ENCODE measurements around the gene PTEN.
"Not testable (repeated sequence)": the region's sequence is repeated elsewhere in the genome, so short reads cannot be mapped to it uniquely, and the experiment has no call there.

The PTEN gene

GRCh38 chr10:87819289-87819585 is 44.2 kb upstream of the PTEN start:
- DNase-seq (ENCODE audit: low read depth): no peak
- no peak overlapping the region for H3K4me3 ChIP-seq (ENCODE audit: low read length)
- no peak for TF ChIP-seq CTCF (IDR thresholded peaks at IDR 0.05; ENCODE audit: insufficient read depth, low read depth, low read length, missing control alignments)

DNA sequence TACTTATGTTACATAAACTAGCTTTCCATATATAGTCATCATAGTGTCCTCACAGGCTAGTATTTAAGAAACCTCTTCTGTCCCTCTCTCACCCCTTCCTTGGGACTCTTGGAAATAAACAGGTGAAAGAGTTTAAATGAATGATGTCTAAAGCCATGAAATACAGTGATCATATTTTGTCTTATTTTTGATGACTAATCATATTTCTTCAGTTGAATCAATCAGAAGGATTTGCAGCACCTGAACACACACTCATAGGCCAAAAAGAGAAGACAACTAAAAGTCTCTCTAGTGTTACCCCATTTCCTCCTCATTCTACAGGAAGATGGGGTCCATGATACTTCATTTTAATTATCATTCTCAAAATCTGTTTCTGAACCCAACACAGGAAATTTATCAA is 36.8 kb upstream of the PTEN start:
- DNase-seq (ENCODE audit: low read depth): no peak
- no peak overlapping the region for H3K4me3 ChIP-seq (ENCODE audit: low read length)
- no peak for TF ChIP-seq CTCF (IDR thresholded peaks at IDR 0.05; ENCODE audit: insufficient read depth, low read depth, low read length, missing control alignments)

DNA sequence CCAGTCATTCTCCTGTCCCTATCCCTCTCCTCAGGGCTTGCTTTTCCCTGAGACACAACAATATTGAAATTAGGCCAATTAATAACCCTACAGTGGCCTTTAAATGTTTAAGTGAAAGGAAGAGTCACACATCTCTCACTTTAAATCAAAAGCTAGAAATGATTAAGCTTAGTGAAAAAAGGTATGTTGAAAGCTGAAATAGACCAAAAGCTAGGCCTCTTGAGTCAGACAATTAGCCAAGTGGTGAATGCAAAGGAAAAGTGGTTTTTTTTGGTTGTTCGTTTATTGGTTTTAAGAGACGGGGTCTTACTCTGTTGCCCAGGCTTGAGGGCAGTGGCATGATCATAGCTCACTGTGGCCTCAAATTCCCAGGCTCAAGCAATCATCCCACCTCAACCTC is 35.7 kb upstream of the PTEN start:
- no peak for TF ChIP-seq CTCF (IDR thresholded peaks at IDR 0.05; ENCODE audit: insufficient read depth, low read depth, low read length, missing control alignments)
- H3K4me3 ChIP-seq (ENCODE audit: low read length): no peak overlapping the region

GRCh38 chr10:87829051-87829450 is 34.4 kb upstream of the PTEN start:
- not testable (repeated sequence) for H3K4me3 ChIP-seq (ENCODE audit: low read length); DNase-seq (ENCODE audit: low read depth)

More for the DNA sequence above, 35.7 kb upstream of the PTEN start:
- DNase-seq (ENCODE audit: low read depth): no peak

DNA sequence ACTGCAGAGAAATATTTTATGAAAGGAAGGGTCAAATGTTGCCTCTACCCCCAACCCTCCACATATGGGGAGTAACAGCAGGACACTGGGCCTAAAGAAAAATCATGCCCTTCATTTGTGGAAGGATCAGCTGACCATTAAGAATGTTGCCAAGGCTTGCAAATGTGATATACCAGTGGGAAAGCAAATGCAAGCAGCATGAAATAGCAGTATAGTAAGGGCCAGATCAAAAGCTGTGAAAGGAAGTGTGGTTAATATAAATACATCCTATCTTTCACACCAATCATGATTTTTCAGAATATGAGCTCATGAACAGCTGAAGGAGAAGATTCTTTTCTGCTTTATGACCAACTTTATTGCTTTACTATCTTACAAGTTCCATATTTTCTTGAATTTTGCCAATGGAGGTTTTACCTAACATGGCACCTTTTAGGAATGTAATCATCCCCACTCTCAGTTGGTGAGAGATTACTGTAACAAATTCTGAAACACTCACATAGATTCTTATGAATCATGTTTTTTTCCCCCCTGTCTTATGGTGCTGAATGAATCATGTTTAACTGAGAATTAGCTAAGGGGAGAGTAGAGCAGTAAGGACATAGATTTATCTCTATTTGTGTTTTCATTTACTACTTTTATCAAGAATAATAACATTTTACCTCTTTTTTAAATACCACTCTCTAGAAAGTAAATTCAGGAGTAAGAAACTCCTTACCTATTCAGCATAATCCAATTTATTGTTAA is 33.3 kb upstream of the PTEN start:
- no peak overlapping the region for H3K4me3 ChIP-seq (ENCODE audit: low read length)
- DNase-seq (ENCODE audit: low read depth): peak; percentile 45
- no peak for TF ChIP-seq CTCF (IDR thresholded peaks at IDR 0.05; ENCODE audit: insufficient read depth, low read depth, low read length, missing control alignments)

- no peak for DNase-seq (ENCODE audit: low read depth)
- no peak overlapping the region for H3K4me3 ChIP-seq (ENCODE audit: low read length)
- TF ChIP-seq CTCF (IDR thresholded peaks at IDR 0.05; ENCODE audit: insufficient read depth, low read depth, low read length, missing control alignments): no peak
Measured at GRCh38 chr10:87836098-87836497, 27.3 kb upstream of the PTEN start.

- TF ChIP-seq CTCF (IDR thresholded peaks at IDR 0.05; ENCODE audit: insufficient read depth, low read depth, low read length, missing control alignments): no peak
- H3K4me3 ChIP-seq (ENCODE audit: low read length): no peak overlapping the region
- DNase-seq (ENCODE audit: low read depth): no peak
Measured at GRCh38 chr10:87837445-87837844, 26.0 kb upstream of the PTEN start.

Measured in epithelial cell of esophagus (primary cell).